Upper lobe of left lung (tissue), 4 donors: Measurements from ENCODE around the gene KIFBP.

ENCODE experiments used
- CTCF ChIP-seq, 6 experiments: fragments of 450-650 bp in 4 of 6; fragments of 200-600 bp in 2 of 6; sonication (generic) in 2 of 6; IDR thresholded peaks; one replicate each; pipeline ENCODE4 v1.5.1; 2016 to 2019; ENCODE audit warnings: antibody characterized with exemption in 6 of 6
- POLR2A ChIP-seq, 4 donors: fragments of 450-650 bp; IDR thresholded peaks; one replicate each; pipeline ENCODE4 v1.5.1; 2016 to 2017; ENCODE audit warnings: antibody characterized with exemption in 4 of 4, mild to moderate bottlenecking in 2 of 4
- POLR2AphosphoS5 ChIP-seq, 2 donors: sonication (generic); formaldehyde crosslinking; IDR thresholded peaks; one replicate each; pipeline ENCODE4 v1.5.1; 2017; ENCODE audit warnings: antibody characterized with exemption in 2 of 2

- TF ChIP-seq POLR2A (IDR thresholded peaks at IDR 0.05) = no peak
- TF ChIP-seq POLR2AphosphoS5 (IDR thresholded peaks at IDR 0.05) = no peak
- TF ChIP-seq CTCF (IDR thresholded peaks at IDR 0.05) = no peak
These were observed 58.7 kb downstream of the KIFBP start for GRCh38 chr10:69047111-69047832.
